MM.1S (cell line): ENCODE results near the gene CHMP1A.

Source experiments
- DNase-seq: peaks from one replicate; pipeline ENCODE4 v3.0.0-alpha.2; 2015
- H2AFZ ChIP-seq: fragments of 300-600 bp; sonication (generic); 2 replicates; pipeline ENCODE4 v1.6.0; 2016; ENCODE audit warnings: antibody characterized with exemption, low read length
- H3F3A ChIP-seq: fragments of 300-600 bp; sonication (generic); 2 replicates; pipeline ENCODE4 v1.6.1; 2016; ENCODE audit warnings: mild to moderate bottlenecking, antibody characterized with exemption, low read length, moderate library complexity, mixed read lengths; ENCODE audit not compliant: insufficient read depth
- H3K27ac ChIP-seq: fragments of 300-600 bp; sonication (generic); 2 replicates; pipeline ENCODE4 v1.5.1; 2016; ENCODE audit warnings: mild to moderate bottlenecking, low read length
- H3K27me3 ChIP-seq: fragments of 300-600 bp; sonication (generic); replicated peaks from 2 replicates; pipeline ENCODE4 v1.6.0; 2016; ENCODE audit warnings: low read length; ENCODE audit not compliant: insufficient read depth
- H3K36me3 ChIP-seq: fragments of 300-600 bp; sonication (generic); replicated peaks from 2 replicates; pipeline ENCODE4 v1.6.1; 2016; ENCODE audit warnings: mild to moderate bottlenecking, low read length, mixed read lengths; ENCODE audit not compliant: insufficient read depth
- H3K4me1 ChIP-seq: fragments of 300-600 bp; sonication (generic); 2 replicates; pipeline ENCODE4 v1.6.1; 2016; ENCODE audit warnings: low read length, mixed read lengths
- H3K4me2 ChIP-seq: fragments of 300-600 bp; sonication (generic); 2 replicates; pipeline ENCODE4 v1.6.0; 2016; ENCODE audit warnings: low read depth, low read length
- H3K4me3 ChIP-seq: fragments of 300-600 bp; sonication (generic); 2 replicates; pipeline ENCODE4 v1.5.1; 2016; ENCODE audit warnings: low read length, mixed read lengths
- H3K79me2 ChIP-seq: fragments of 300-600 bp; sonication (generic); 2 replicates; pipeline ENCODE4 v1.6.1; 2016; ENCODE audit warnings: mixed run types, low read length, mixed read lengths
- H3K9ac ChIP-seq: fragments of 300-600 bp; sonication (generic); 2 replicates; pipeline ENCODE4 v1.6.1; 2016; ENCODE audit warnings: low read length, mixed read lengths
- H3K9me2 ChIP-seq: fragments of 300-600 bp; sonication (generic); replicated peaks from 2 replicates; pipeline ENCODE4 v1.6.1; 2016; ENCODE audit warnings: mild to moderate bottlenecking, low read length, mixed read lengths; ENCODE audit not compliant: insufficient read depth
- H3K9me3 ChIP-seq: fragments of 300-600 bp; sonication (generic); replicated peaks from 2 replicates; pipeline ENCODE4 v1.6.1; 2016; ENCODE audit warnings: mild to moderate bottlenecking, low read length, mixed read lengths; ENCODE audit not compliant: insufficient read depth
- H4K20me1 ChIP-seq: fragments of 300-600 bp; sonication (generic); 2 replicates; pipeline ENCODE4 v1.6.1; 2016; ENCODE audit warnings: mild to moderate bottlenecking, low read length, moderate library complexity, mixed read lengths; ENCODE audit not compliant: insufficient read depth
- EZH2 ChIP-seq: fragments of 300-600 bp; sonication (generic); optimal IDR thresholded peaks from 2 replicates; pipeline ENCODE3; 2017; ENCODE audit warnings: low read depth, mild to moderate bottlenecking, antibody characterized with exemption, low read length, mixed read lengths
- EZH2phosphoT487 ChIP-seq: fragments of 300-600 bp; sonication (generic); IDR thresholded peaks from 2 replicates; pipeline ENCODE4 v1.6.1; 2018; ENCODE audit warnings: antibody characterized with exemption, low read length
- TF ChIP-seq, protein P1 (sequence below): fragments of 300-600 bp; sonication (generic); IDR thresholded peaks from 2 replicates; pipeline ENCODE4 v1.5.1; 2016; ENCODE audit warnings: antibody characterized with exemption, low read length, mixed read lengths

Gene CHMP1A

DNA sequence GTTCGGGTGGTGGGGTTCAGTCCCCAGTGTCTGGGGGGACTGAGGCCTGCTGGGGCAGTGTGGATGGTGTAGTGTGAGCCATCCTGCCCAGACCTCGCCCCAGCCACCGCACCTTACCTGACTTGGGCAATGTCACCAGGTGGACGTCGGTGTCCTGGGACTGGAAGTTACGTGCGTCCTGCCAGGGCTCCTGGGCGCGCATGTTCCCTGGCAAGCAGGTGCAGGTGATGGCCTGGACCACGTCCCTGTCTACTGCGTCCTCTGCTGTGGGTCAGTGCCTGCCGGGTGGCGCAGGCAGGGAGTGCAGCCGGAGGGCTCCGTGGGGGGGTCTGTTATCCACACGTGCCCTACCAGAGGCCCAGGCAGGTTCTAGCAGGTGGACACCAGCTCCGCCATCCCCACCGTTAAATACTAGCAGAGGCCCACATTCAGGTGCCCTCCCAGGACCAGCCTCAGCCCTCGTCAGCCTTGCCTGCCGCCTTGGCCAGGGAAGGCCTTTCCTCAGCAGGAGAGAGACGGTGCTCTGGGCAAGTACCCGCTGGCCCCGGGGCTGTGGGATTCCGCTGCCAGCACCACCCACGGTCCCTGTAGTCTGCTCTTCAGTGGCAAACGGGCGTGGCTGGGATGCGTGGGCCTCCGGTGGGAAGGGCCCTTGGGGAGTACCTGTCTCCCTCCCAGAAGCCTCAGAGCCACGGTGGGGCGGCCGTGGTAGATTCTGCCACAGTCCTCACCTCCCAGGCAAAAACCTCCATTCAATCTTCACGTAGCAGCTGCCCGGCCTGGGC lies 52.1 kb downstream of the CHMP1A start:
- no peak overlapping the region for H3K27ac ChIP-seq
- no peak for DNase-seq

DNA sequence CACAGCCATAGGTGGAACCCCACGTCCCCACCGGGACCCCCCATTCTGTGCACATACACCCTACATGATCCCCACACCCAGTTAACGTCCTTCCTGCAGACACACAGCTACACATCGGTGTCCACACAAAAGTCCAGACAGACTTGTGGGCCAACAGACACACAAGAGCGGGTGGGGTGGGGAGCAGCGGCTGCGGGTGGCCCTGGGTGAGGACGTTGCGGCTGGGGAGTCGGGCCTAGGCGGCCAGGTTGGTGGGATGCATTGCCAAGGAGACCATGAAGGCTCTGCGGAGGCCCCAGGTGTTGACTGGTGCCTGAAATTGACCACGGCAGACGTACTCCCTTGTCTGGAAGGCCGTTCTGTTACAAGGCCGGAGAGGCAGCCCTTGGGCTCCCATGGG lies 52.7 kb downstream of the CHMP1A start:
- Histone ChIP-seq H3K27ac (no peak overlapping the region), H2AFZ (no peak overlapping the region), H3K36me3 (no peaks in the 10 kb centered on the region), H3K9ac (no peak overlapping the region), H3K9me2 (no peaks in the 10 kb centered on the region), H3K9me3 (no peaks in the 10 kb centered on the region), H3K79me2 (no peaks in the 10 kb centered on the region), H3K27me3 (no peaks in the 10 kb centered on the region), H3K4me2 (no peak overlapping the region), H3F3A (no peaks in the 10 kb centered on the region), H3K4me3 (no peak overlapping the region), H4K20me1 (no peaks in the 10 kb centered on the region), H3K4me1 (no peaks in the 10 kb centered on the region)
- TF ChIP-seq EZH2 (no peak), EZH2phosphoT487 (no peak)
- TF ChIP-seq, protein P1, sequence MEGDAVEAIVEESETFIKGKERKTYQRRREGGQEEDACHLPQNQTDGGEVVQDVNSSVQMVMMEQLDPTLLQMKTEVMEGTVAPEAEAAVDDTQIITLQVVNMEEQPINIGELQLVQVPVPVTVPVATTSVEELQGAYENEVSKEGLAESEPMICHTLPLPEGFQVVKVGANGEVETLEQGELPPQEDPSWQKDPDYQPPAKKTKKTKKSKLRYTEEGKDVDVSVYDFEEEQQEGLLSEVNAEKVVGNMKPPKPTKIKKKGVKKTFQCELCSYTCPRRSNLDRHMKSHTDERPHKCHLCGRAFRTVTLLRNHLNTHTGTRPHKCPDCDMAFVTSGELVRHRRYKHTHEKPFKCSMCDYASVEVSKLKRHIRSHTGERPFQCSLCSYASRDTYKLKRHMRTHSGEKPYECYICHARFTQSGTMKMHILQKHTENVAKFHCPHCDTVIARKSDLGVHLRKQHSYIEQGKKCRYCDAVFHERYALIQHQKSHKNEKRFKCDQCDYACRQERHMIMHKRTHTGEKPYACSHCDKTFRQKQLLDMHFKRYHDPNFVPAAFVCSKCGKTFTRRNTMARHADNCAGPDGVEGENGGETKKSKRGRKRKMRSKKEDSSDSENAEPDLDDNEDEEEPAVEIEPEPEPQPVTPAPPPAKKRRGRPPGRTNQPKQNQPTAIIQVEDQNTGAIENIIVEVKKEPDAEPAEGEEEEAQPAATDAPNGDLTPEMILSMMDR: no peak
- DNase-seq: no peak

More for the DNA sequence above, 52.1 kb downstream of the CHMP1A start:
- no peak overlapping the region for H3K9ac ChIP-seq
- no peak overlapping the region for H2AFZ ChIP-seq
- no peaks in the 10 kb centered on the region for H3K4me1 ChIP-seq
- H3K4me3 ChIP-seq: no peak overlapping the region
- no peaks in the 10 kb centered on the region for H3K9me2 ChIP-seq
- H3K36me3 ChIP-seq: no peaks in the 10 kb centered on the region
- no peaks in the 10 kb centered on the region for H3K27me3 ChIP-seq
- no peaks in the 10 kb centered on the region for H3K79me2 ChIP-seq
- no peaks in the 10 kb centered on the region for H4K20me1 ChIP-seq
- no peaks in the 10 kb centered on the region for H3K9me3 ChIP-seq
- H3F3A ChIP-seq: no peaks in the 10 kb centered on the region
- TF ChIP-seq, protein P1: no peak
- TF ChIP-seq EZH2phosphoT487: no peak
- TF ChIP-seq EZH2: no peak
- H3K4me2 ChIP-seq: no peak overlapping the region

DNA sequence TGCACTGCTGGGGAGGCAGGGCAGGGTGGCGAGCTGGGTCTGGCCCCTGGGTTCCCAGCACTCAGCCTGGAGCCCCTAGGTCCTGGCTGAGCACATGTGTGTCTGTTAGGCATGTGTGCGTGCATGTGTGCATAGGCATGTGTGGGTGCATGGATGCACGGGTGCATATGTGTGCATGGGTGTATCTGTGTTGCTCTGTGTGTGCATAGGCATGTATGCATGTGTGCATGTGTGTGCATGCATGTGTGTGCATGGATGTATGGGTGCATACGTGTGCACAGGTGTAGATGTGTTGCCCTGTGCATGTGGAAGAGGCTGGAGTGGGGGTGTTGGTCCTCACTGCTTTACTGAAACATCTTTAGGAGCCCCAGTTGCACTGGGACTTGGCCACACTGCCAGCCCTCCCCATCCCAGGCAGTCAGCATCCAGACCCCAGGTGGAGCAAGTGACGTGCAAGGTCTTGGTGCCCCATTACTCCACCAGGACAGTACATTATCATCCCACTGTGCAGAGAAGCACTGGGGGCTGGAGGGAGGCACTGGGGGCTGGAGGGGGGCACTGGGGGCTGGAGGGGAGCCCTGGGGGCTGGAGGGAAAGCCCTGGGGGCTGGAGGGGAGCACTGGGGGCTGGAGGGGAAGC lies 54.4 kb downstream of the CHMP1A start:
- no peak for TF ChIP-seq EZH2phosphoT487
- no peak for TF ChIP-seq EZH2
- TF ChIP-seq, protein P1: no peak
- Histone ChIP-seq H3F3A (no peaks in the 10 kb centered on the region), H3K79me2 (no peaks in the 10 kb centered on the region), H3K9ac (no peak overlapping the region), H2AFZ (no peak overlapping the region), H4K20me1 (no peaks in the 10 kb centered on the region), H3K9me2 (no peaks in the 10 kb centered on the region), H3K9me3 (no peaks in the 10 kb centered on the region), H3K36me3 (no peaks in the 10 kb centered on the region), H3K27ac (no peak overlapping the region), H3K4me2 (no peak overlapping the region), H3K4me1 (no peaks in the 10 kb centered on the region), H3K4me3 (no peak overlapping the region), H3K27me3 (no peaks in the 10 kb centered on the region)
- no peak for DNase-seq
